ENCODE results near the gene SRSF9. TPM values are rescaled to one million over a fixed set of nuclear protein-coding genes. Genes with fewer than 3 reads are reported as not detected.

Gene SRSF9
- total RNA-seq, 1 donor from 2014 or later = 38.9 TPM

DNA sequence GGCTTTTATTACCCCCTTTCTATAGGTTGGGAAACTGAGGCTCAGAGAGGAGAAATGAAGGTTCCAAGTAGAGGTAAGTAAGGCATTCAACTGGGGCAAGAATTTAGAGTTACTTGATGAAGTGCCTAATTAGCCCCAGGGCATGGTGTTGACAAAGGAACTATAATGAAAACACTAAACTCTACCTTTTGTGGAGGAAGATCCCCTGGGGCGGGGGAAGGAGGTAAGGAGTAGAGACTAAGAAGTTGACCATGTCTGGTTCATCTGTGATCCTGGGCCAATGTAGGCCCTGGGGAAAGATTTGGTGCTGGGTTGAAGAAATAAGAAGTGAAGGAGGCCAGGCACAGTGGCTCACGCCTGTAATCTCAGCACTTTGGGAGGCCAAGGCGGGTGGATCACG is 47.8 kb downstream of the SRSF9 start:
- ATAC-seq (no peak), DNase-seq (no peak)

DNA sequence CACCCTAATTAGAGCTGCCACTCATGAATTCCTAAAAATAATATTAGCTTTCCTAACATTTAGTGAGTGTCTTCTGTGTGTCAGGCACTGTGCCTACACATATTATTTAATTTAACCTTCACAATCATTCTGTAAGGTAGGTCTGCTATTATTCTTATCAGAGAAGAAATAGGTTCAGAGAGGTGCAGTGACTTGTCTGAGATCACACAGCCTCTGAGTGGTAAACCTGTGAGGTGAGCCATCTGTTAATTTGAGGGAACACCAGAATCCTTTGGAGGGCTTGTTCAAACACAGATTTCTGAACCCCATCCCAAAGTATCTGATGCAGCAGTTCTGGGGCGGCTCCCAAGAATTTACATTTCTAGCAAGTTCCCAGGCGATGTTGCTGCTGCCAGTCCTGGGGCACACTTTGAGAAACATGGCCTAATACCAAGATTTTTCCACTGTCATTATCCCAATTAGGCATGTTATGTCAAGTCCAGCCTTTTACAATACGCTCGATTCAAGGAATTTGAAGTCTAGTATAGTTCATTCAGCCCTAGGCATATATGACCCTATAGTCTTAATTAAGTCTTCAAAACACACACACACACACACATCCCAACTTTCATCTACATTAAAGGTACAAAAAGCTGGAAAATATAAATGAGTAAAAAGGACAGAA is 51.5 kb downstream of the SRSF9 start:
- intact Hi-C loops (cut with micrococcal nuclease) = no loop called here
- DNase-seq (no peak), ATAC-seq (no peak)

More for the DNA sequence above, 47.8 kb downstream of the SRSF9 start:
- intact Hi-C loops (cut with micrococcal nuclease) = no loop called here

DNA sequence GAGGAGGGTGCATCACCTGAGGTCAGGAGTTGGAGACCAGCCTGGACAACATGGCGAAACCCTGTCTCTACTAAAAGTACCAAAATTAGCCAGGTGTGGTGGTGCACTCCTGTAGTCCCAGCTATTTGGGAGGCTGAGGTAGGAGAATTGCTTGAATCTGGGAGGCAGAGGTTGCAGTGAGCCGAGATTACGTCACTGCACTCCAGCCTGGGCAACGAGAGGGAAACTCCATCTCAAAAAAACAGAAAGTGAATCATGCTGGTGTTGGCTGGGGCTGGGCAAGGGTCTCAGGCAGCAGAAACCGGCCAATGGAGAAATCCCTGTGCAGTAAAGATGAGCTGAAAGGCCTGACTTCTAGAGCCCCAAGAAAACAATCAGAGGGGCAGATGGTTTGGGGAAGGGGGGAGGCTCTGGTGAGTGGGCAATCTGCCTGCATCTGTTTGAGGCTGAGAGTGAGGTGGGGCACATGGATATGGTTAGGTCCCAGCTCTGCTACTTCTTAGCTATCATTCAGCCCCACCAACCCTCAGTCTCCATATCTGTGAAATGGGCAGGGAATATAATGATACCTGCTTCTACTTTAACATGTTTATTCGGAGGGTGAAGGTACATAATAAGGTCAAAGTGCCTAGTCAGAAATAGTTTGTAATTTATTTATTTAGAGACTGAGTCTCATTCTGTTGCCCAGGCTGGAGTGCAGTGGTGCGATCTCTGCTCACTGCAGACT is 52.9 kb downstream of the SRSF9 start:
- intact Hi-C loops (cut with micrococcal nuclease) = no loop called here
- ATAC-seq = no peak
- DNase-seq = no peak

DNA sequence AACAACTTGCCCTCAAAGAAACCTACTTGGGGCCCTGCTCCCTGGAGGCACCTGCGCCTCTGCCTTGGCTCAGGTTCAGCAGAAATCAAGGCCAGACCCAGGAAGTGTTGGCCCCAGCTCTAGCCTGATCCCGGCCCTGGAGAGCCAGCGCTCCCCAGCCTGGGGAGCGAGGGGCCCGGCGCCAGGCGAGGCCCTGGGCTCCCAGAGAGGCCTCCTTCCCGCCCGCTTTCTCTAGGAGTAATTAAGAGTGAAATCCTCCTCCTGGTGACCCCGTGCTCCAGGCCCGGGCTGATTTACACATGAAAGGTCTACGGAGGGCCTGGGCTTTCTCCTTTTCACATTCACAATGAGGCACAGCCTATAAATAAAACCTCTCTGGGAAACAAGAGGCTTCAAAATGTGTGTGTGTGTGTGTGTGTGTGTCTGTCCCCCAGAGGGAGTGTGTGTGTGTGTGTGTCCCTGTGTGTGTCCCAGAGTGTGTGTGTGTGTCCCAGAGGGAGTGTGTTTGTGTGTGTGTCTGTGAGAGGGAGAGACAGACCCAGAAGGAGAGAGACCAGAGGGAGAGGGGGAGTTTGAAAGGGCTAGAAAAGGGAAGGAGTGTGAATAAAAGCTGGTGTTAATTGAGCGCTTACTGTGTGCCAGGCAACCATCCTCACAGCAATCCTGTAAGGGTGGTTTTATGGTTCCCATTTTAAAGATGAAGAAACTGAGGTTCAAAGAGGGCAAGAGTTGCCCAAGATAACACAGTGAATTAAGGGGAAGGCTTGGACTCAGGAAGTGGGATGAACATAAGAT is 55.5 kb downstream of the SRSF9 start:
- peak; percentile 89 for ATAC-seq
- peak; percentile 46 for DNase-seq
- intact Hi-C loops (cut with micrococcal nuclease) = loop anchor here (5.0 kb wide), 1 partner anchor 57 kb away; no protein-coding TSS in a partner anchor

DNA sequence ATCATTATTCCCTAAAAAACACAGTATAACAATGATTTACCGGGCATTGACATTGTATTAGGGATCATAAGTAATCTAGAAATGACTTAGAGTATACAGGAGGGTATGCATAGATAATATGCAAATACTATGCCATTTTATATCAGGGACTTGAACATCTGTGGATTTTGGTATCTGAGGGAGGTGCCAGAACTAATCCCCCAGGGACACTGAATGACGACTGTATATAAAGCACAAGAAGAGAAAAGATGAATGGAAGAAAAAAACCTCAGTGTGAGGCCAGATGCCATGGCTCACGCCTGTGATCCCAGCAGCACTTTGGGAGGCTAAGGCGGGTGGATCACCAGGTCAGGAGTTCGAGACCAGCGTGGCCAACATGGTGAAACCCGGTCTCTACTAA is 57.1 kb downstream of the SRSF9 start:
- intact Hi-C loops (cut with micrococcal nuclease) = loop anchor here (5.0 kb wide), 1 partner anchor 55 kb away; no protein-coding TSS in a partner anchor
- ATAC-seq = no peak
- DNase-seq = no peak

Other genes with a start within 250 kb of the SRSF9 start
- gene PXN, start 204.0 kb downstream of the SRSF9 start, total RNA-seq = 65.9 TPM
- gene RNU4-2, start 177.8 kb downstream of the SRSF9 start, total RNA-seq = 13,220 TPM
- 1,438 TPM for gene RNU4-1, start 176.5 kb downstream of the SRSF9 start, total RNA-seq
- gene SIRT4, start 167.4 kb downstream of the SRSF9 start, total RNA-seq = 10.2 TPM
- gene PLA2G1B, start 142.0 kb downstream of the SRSF9 start, total RNA-seq = not detected
- 6.8 TPM for gene MSI1, start 100.6 kb downstream of the SRSF9 start, total RNA-seq
- gene COX6A1, start 31.6 kb downstream of the SRSF9 start, total RNA-seq = 116 TPM
- 15.8 TPM for gene TRIAP1, start 23.4 kb downstream of the SRSF9 start, total RNA-seq
- 13.1 TPM for gene GATC, start 23.3 kb downstream of the SRSF9 start, total RNA-seq
- gene DYNLL1, start 26.4 kb upstream of the SRSF9 start, total RNA-seq = 144 TPM
- gene COQ5, start 59.4 kb upstream of the SRSF9 start, total RNA-seq = 38.0 TPM
- gene RNF10, start 64.6 kb upstream of the SRSF9 start, total RNA-seq = 251 TPM
- 34.0 TPM for gene POP5, start 111.7 kb upstream of the SRSF9 start, total RNA-seq
- gene CABP1, start 170.9 kb upstream of the SRSF9 start, total RNA-seq = 8.0 TPM
- gene MLEC, start 217.4 kb upstream of the SRSF9 start, total RNA-seq = 130 TPM
- 13.2 TPM for gene UNC119B, start 240.7 kb upstream of the SRSF9 start, total RNA-seq

All from left ventricle myocardium superior (tissue), 1 donor.